ENCODE results near the gene HPX. TPM values are rescaled to one million over a fixed set of nuclear protein-coding genes. Genes with fewer than 3 reads are reported as not detected.

Gene HPX
- 0.60 TPM for polyA plus RNA-seq (2012; ENCODE audit: insufficient read length, low read depth)

- TF ChIP-seq FOXP2 (optimal IDR thresholded peaks at IDR 0.05; ENCODE audit: borderline replicate concordance, extremely low read depth, extremely low read length, insufficient read depth) (no peak), POLR2AphosphoS5 (IDR thresholded peaks at IDR 0.05; ENCODE audit: low read depth, low read length) (no peak), TAF1 (IDR thresholded peaks at IDR 0.05; ENCODE audit: borderline replicate concordance, insufficient read depth, low read length) (no peak), REST (IDR thresholded peaks at IDR 0.05; ENCODE audit: insufficient read depth in 1 of 2, low read depth in 2 of 2, low read length in 2 of 2) (no peak), SIN3A (IDR thresholded peaks at IDR 0.05; ENCODE audit: borderline replicate concordance, insufficient read depth, low read length) (no peak)
Observed at GRCh38 chr11:6440906-6441358, at the start of gene HPX. Gene HPX (minus strand): TSS chr11:6440987. CDS start chr11:6440963, 24 bp downstream.

- TF ChIP-seq TAF1 (IDR thresholded peaks at IDR 0.05; ENCODE audit: borderline replicate concordance, insufficient read depth, low read length) (no peak), FOXP2 (optimal IDR thresholded peaks at IDR 0.05; ENCODE audit: borderline replicate concordance, extremely low read depth, extremely low read length, insufficient read depth) (no peak), POLR2AphosphoS5 (IDR thresholded peaks at IDR 0.05; ENCODE audit: low read depth, low read length) (no peak), REST (IDR thresholded peaks at IDR 0.05; ENCODE audit: insufficient read depth in 1 of 2, low read depth in 2 of 2, low read length in 2 of 2) (no peak), SIN3A (IDR thresholded peaks at IDR 0.05; ENCODE audit: borderline replicate concordance, insufficient read depth, low read length) (no peak)
Observed at GRCh38 chr11:6489306-6489705, 48.5 kb upstream of the HPX start.

GRCh38 chr11:6488821-6489220 lies 48.0 kb upstream of the HPX start:
- TF ChIP-seq POLR2AphosphoS5 (IDR thresholded peaks at IDR 0.05; ENCODE audit: low read depth, low read length) (no peak), FOXP2 (optimal IDR thresholded peaks at IDR 0.05; ENCODE audit: borderline replicate concordance, extremely low read depth, extremely low read length, insufficient read depth) (no peak), TAF1 (IDR thresholded peaks at IDR 0.05; ENCODE audit: borderline replicate concordance, insufficient read depth, low read length) (no peak), SIN3A (IDR thresholded peaks at IDR 0.05; ENCODE audit: borderline replicate concordance, insufficient read depth, low read length) (no peak), REST (IDR thresholded peaks at IDR 0.05; ENCODE audit: insufficient read depth in 1 of 2, low read depth in 2 of 2, low read length in 2 of 2) (no peak)

- TF ChIP-seq REST (IDR thresholded peaks at IDR 0.05; ENCODE audit: insufficient read depth in 1 of 2, low read depth in 2 of 2, low read length in 2 of 2) (no peak), SIN3A (IDR thresholded peaks at IDR 0.05; ENCODE audit: borderline replicate concordance, insufficient read depth, low read length) (no peak), FOXP2 (optimal IDR thresholded peaks at IDR 0.05; ENCODE audit: borderline replicate concordance, extremely low read depth, extremely low read length, insufficient read depth) (no peak), TAF1 (IDR thresholded peaks at IDR 0.05; ENCODE audit: borderline replicate concordance, insufficient read depth, low read length) (no peak)
Observed at GRCh38 chr11:6488342-6488741, 47.6 kb upstream of the HPX start.

GRCh38 chr11:6486938-6487337 lies 46.2 kb upstream of the HPX start:
- TF ChIP-seq TAF1 (IDR thresholded peaks at IDR 0.05; ENCODE audit: borderline replicate concordance, insufficient read depth, low read length) (no peak), FOXP2 (optimal IDR thresholded peaks at IDR 0.05; ENCODE audit: borderline replicate concordance, extremely low read depth, extremely low read length, insufficient read depth) (no peak), SIN3A (IDR thresholded peaks at IDR 0.05; ENCODE audit: borderline replicate concordance, insufficient read depth, low read length) (no peak), REST (IDR thresholded peaks at IDR 0.05; ENCODE audit: insufficient read depth in 1 of 2, low read depth in 2 of 2, low read length in 2 of 2) (no peak), POLR2AphosphoS5 (IDR thresholded peaks at IDR 0.05; ENCODE audit: low read depth, low read length) (no peak)
